Type B pancreatic cell (in vitro differentiated cells): ENCODE data around the gene AKIRIN2. TPM values are rescaled to one million over a fixed set of nuclear protein-coding genes. Genes with fewer than 3 reads are reported as not detected.

Experiments
- DNase-seq: peaks from one replicate; pipeline ENCODE4 v3.0.0; 2021; ENCODE audit warnings: mixed read lengths; ENCODE audit not compliant: unreplicated experiment; ENCODE audit errors: extremely low spot score
- H3K27ac Mint-ChIP-seq: 2 replicates; pipeline ENCODE4 v1.8.0; 2021; ENCODE audit warnings: mild to moderate bottlenecking, mixed read lengths
- H3K27me3 Mint-ChIP-seq: 2 replicates; pipeline ENCODE4 v1.8.0; 2021; ENCODE audit warnings: mixed read lengths
- H3K36me3 Mint-ChIP-seq: 2 replicates; pipeline ENCODE4 v1.8.0; 2021; ENCODE audit warnings: mixed read lengths
- H3K4me1 Mint-ChIP-seq: one replicate; pipeline ENCODE4 v1.8.0; 2021; ENCODE audit warnings: mixed read lengths; ENCODE audit not compliant: unreplicated experiment
- H3K4me3 Mint-ChIP-seq: 2 replicates; pipeline ENCODE4 v1.8.0; 2021; ENCODE audit warnings: mild to moderate bottlenecking, mixed read lengths
- H3K9me3 Mint-ChIP-seq: 2 replicates; pipeline ENCODE4 v1.8.0; 2021; ENCODE audit warnings: mixed read lengths
- CTCF ChIP-seq: fragments of 200-600 bp; sonication (generic); conservative IDR thresholded peaks from 2 replicates; pipeline ENCODE4 v1.5.0; 2021; ENCODE audit warnings: antibody characterized with exemption, mild to moderate bottlenecking
- total RNA-seq: library from RNA; stranded (reverse); gene quantifications from 2 replicates; pipeline ENCODE4 v1.2.1, GENCODE V29; 2021; ENCODE audit warnings: low replicate concordance

Gene AKIRIN2
- total RNA-seq, 1 donor from 2014 or later, result 61.7 TPM

- Mint-ChIP-seq H3K27ac (no peak overlapping the region), H3K4me3 (no peak overlapping the region), H3K27me3 (no peaks in the 10 kb centered on the region), H3K36me3 (no peaks in the 10 kb centered on the region), H3K9me3 (no peaks in the 10 kb centered on the region), H3K4me1 (peaks cover under 1% of the 10 kb centered on the region)
- TF ChIP-seq CTCF, result no peak
- DNase-seq, result no peak
These were observed 39.1 kb upstream of the AKIRIN2 start for GRCh38 chr6:87741001-87741650.

- H3K9me3 Mint-ChIP-seq, result no peaks in the 10 kb centered on the region
- H3K36me3 Mint-ChIP-seq, result no peaks in the 10 kb centered on the region
- no peaks in the 10 kb centered on the region for H3K27me3 Mint-ChIP-seq
- TF ChIP-seq CTCF, result no peak
- no peak overlapping the region for H3K27ac Mint-ChIP-seq
- H3K4me3 Mint-ChIP-seq, result no peak overlapping the region
- no peaks in the 10 kb centered on the region for H3K4me1 Mint-ChIP-seq
- DNase-seq, result no peak
These were observed 36.7 kb upstream of the AKIRIN2 start for GRCh38 chr6:87738744-87739143.

- Mint-ChIP-seq H3K36me3 (no peaks in the 10 kb centered on the region), H3K9me3 (no peaks in the 10 kb centered on the region), H3K27me3 (no peaks in the 10 kb centered on the region), H3K4me3 (no peak overlapping the region), H3K27ac (no peak overlapping the region), H3K4me1 (no peaks in the 10 kb centered on the region)
- no peak for TF ChIP-seq CTCF
- no peak for DNase-seq
These were observed 36.0 kb upstream of the AKIRIN2 start for GRCh38 chr6:87738000-87738399.

GRCh38 chr6:87736809-87737540 is 34.9 kb upstream of the AKIRIN2 start:
- Mint-ChIP-seq H3K9me3 (no peaks in the 10 kb centered on the region), H3K36me3 (no peaks in the 10 kb centered on the region), H3K4me1 (peaks cover under 1% of the 10 kb centered on the region), H3K4me3 (no peak overlapping the region), H3K27me3 (no peaks in the 10 kb centered on the region), H3K27ac (no peak overlapping the region)
- TF ChIP-seq CTCF, result no peak
- DNase-seq, result no peak

GRCh38 chr6:87731818-87732661 is 30.0 kb upstream of the AKIRIN2 start:
- Mint-ChIP-seq H3K27ac (peak overlapping the region; percentile 89), H3K27me3 (no peaks in the 10 kb centered on the region), H3K9me3 (no peaks in the 10 kb centered on the region), H3K4me1 (peaks cover 6% of the 10 kb centered on the region), H3K4me3 (no peak overlapping the region), H3K36me3 (no peaks in the 10 kb centered on the region)
- TF ChIP-seq CTCF, result no peak
- DNase-seq, result no peak
